Measurements from ENCODE around the gene CHN2. TPM values are rescaled to one million over a fixed set of nuclear protein-coding genes. Genes with fewer than 3 reads are reported as not detected.
A peak's percentile ranks its signal among the peaks of the same experiment; 100 is the strongest.

Gene CHN2
- polyA plus RNA-seq, 1 of the 3 experiments (the other 2 are of a cell fraction): 0.02 TPM

DNA sequence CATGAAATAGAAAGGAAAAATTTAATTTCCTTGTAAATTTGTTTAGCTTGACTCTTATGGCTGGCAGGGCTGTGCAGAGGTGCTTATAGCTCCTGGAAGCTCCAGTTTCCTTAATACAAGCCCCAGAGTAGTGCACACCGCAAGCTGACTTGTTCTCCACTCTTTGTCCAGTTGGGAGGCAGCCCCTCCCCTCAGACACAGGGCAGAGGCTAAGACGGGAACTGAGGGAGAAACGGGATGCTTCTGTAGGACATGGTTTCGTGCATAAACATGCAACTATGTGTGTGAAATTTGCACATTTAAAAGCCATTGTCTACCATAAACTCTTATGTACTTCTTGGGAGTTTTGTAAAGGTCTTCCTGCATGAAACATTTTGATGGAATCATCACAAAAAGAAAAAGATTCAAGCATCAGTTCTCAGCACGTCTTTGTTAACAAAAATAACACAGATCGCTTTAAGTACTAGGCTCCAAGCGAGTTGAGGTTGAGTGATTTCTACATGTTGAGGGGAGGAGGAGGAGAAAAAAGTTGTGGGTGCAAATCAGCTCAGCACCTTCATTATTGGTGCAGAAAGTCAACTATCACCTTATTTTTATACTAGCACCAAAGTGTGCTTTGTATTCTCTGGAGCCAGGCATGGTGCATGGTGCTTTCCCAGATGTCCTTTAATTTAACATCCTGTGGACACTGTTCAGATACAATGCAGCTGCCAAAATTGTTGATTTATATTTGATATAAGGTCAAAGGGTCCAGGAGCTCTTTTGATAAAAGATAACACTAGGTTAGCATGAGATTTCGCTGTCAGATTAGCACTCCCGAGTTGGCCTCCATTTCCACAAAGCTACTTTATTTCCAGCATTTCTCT, 124.5 kb downstream of the CHN2 start:
- no peaks in the 10 kb centered on the region for H3K9me2 ChIP-seq
- no peak overlapping the region; a peak in 1 of 4 replicates for H3K4me3 ChIP-seq (ENCODE audit: low read depth in 2 of 2, low read length in 1 of 2)
- no peaks in the 10 kb centered on the region for H3K9me3 ChIP-seq
- H3K4me1 ChIP-seq (ENCODE audit: control insufficient read depth in 1 of 2, insufficient read depth in 2 of 2, low read depth in 1 of 2, low read length in 1 of 2): peaks cover 10 to 38% of the 10 kb centered on the region in 2 experiments; a peak in 3 of 4 replicates
- DNase-seq: peak; percentile 48
- H3K9ac ChIP-seq: no peak overlapping the region
- H3K36me3 ChIP-seq (replicated peaks in 1 of 2; ENCODE audit: control insufficient read depth in 1 of 2, insufficient read depth in 2 of 2, low read length in 1 of 2): no peaks in the 10 kb centered on the region
- POLR2A ChIA-PET: interaction anchor here (1.2 to 2.5 kb wide), 2 partner anchors 14 to 37 kb away, joined by 3 to 9 read pairs; no protein-coding TSS in a partner anchor
- H3K79me2 ChIP-seq (ENCODE audit: insufficient read depth): no peaks in the 10 kb centered on the region
- TF ChIP-seq MEF2A (IDR thresholded peaks at IDR 0.05; ENCODE audit: borderline replicate concordance, low read depth): no peak
- no peak for TF ChIP-seq NFIC (IDR thresholded peaks at IDR 0.05; ENCODE audit: borderline replicate concordance)
- TF ChIP-seq MXI1 (IDR thresholded peaks at IDR 0.05; ENCODE audit: low read depth, low read length): peak; percentile 72
- no peak for TF ChIP-seq POLR2AphosphoS5 (IDR thresholded peaks at IDR 0.05; ENCODE audit: low read depth, low read length)
- peak; percentile 26; the same call in 1 of the 2 replicates for TF ChIP-seq RFX5 (IDR thresholded peaks at IDR 0.05; ENCODE audit: low read length)
- no peak for TF ChIP-seq ELF1 (IDR thresholded peaks at IDR 0.05)
- TF ChIP-seq EP300 (IDR thresholded peaks at IDR 0.05; ENCODE audit: borderline replicate concordance in 1 of 2, low read depth in 1 of 2, low read length in 1 of 2): peak in 1 of 2 experiments; percentile 95; a peak in 2 of 4 replicates
- no peak for TF ChIP-seq YY1 (IDR thresholded peaks at IDR 0.05; ENCODE audit: low read depth)
- TF ChIP-seq RCOR1 (IDR thresholded peaks at IDR 0.05; ENCODE audit: low read length): peak; percentile 85; the same call in 1 of the 2 replicates
- TF ChIP-seq, protein P1, sequence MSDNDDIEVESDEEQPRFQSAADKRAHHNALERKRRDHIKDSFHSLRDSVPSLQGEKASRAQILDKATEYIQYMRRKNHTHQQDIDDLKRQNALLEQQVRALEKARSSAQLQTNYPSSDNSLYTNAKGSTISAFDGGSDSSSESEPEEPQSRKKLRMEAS (IDR thresholded peaks at IDR 0.05; ENCODE audit: low read depth): no peak
- TF ChIP-seq EZH2phosphoT487 (IDR thresholded peaks at IDR 0.05; ENCODE audit: borderline replicate concordance, low read depth): no peak
- no peak for TF ChIP-seq NRF1 (IDR thresholded peaks at IDR 0.05; ENCODE audit: low read depth, low read length)
- peak; percentile 52 for TF ChIP-seq CHD2 (IDR thresholded peaks at IDR 0.05; ENCODE audit: low read length, partially characterized antibody)
- 0 out of 2 replicates have a peak, but pooled peaks have one; percentile 10 for TF ChIP-seq SMC3 (IDR thresholded peaks at IDR 0.05; ENCODE audit: low read depth, low read length)
- TF ChIP-seq GABPA (IDR thresholded peaks at IDR 0.05; ENCODE audit: low read depth): no peak
- no peak for TF ChIP-seq FOXM1 (IDR thresholded peaks at IDR 0.05; ENCODE audit: low read depth)
- TF ChIP-seq RAD21 (IDR thresholded peaks at IDR 0.05; ENCODE audit: low read length): peak; percentile 26; the same call in 1 of the 2 replicates
- no peak for TF ChIP-seq SIN3A (IDR thresholded peaks at IDR 0.05; ENCODE audit: borderline replicate concordance, low read depth, low read length)
- TF ChIP-seq, protein P2, sequence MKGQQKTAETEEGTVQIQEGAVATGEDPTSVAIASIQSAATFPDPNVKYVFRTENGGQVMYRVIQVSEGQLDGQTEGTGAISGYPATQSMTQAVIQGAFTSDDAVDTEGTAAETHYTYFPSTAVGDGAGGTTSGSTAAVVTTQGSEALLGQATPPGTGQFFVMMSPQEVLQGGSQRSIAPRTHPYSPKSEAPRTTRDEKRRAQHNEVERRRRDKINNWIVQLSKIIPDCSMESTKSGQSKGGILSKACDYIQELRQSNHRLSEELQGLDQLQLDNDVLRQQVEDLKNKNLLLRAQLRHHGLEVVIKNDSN (IDR thresholded peaks at IDR 0.05; ENCODE audit: borderline replicate concordance, low read depth): no peak
- TF ChIP-seq TAF1 (IDR thresholded peaks at IDR 0.05; ENCODE audit: borderline replicate concordance, low read depth, low read length): no peak
- TF ChIP-seq FOXJ3 (CRISPR knock-in tag; IDR thresholded peaks at IDR 0.05): no peak
- no peak for TF ChIP-seq TCF12 (IDR thresholded peaks at IDR 0.05)
- TF ChIP-seq GATA2 (CRISPR knock-in tag; IDR thresholded peaks at IDR 0.05): peak; percentile 95
- TF ChIP-seq, protein P3, sequence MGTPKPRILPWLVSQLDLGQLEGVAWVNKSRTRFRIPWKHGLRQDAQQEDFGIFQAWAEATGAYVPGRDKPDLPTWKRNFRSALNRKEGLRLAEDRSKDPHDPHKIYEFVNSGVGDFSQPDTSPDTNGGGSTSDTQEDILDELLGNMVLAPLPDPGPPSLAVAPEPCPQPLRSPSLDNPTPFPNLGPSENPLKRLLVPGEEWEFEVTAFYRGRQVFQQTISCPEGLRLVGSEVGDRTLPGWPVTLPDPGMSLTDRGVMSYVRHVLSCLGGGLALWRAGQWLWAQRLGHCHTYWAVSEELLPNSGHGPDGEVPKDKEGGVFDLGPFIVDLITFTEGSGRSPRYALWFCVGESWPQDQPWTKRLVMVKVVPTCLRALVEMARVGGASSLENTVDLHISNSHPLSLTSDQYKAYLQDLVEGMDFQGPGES (IDR thresholded peaks at IDR 0.05; ENCODE audit: low read depth, low read length): no peak
- H2AFZ ChIP-seq (ENCODE audit: low read depth): no peak overlapping the region
- CTCF ChIA-PET: interaction anchor here (0.6 to 4.0 kb wide), 18 partner anchors 9 to 397 kb away, joined by 3 to 34 read pairs (median 4); partner anchors contain the start of gene TRIL
- 37% methylated on average over 9 of the region's 9 CpGs for WGBS (ENCODE audit: low lambda C conversion rate)
- no peaks in the 10 kb centered on the region for H3F3A ChIP-seq (replicated peaks; ENCODE audit: insufficient read depth)
- no peaks in the 10 kb centered on the region for H4K20me1 ChIP-seq (ENCODE audit: insufficient read depth)
- H3K4me2 ChIP-seq: peak overlapping the region; percentile 29
- peak overlapping the region in 1 of 2 experiments; percentile 99; a peak in 3 of 4 replicates for H3K27ac ChIP-seq (ENCODE audit: low read depth in 2 of 2, low read length in 1 of 2)
- no peaks in the 10 kb centered on the region for H3K27me3 ChIP-seq (ENCODE audit: insufficient read depth)
